Upper lobe of right lung (tissue), 1 donor: Measurements from ENCODE around the gene DGKZ. TPM values are rescaled to one million over a fixed set of nuclear protein-coding genes. Genes with fewer than 3 reads are reported as not detected.

ENCODE experiments used
- ATAC-seq: fragments of 200-7000 bp; cut with Tn5 transposase; one replicate; pipeline ENCODE4 v1.9.1; 2020; ENCODE audit warnings: mild to moderate bottlenecking, moderate library complexity
- DNase-seq: peaks from one replicate; pipeline ENCODE4 v3.0.0-alpha.2; 2020
- H3K27ac ChIP-seq: fragments of 200-600 bp; one replicate; pipeline ENCODE4 v1.8.0; 2022
- H3K27me3 ChIP-seq: fragments of 200-600 bp; one replicate; pipeline ENCODE4 v1.8.0; 2022; ENCODE audit warnings: mild to moderate bottlenecking
- H3K36me3 ChIP-seq: fragments of 200-600 bp; one replicate; pipeline ENCODE4 v1.8.0; 2022
- H3K4me1 ChIP-seq: fragments of 200-600 bp; one replicate; pipeline ENCODE4 v1.8.0; 2022
- H3K4me3 ChIP-seq: fragments of 200-600 bp; one replicate; pipeline ENCODE4 v1.8.0; 2022; ENCODE audit warnings: mild to moderate bottlenecking
- H3K9me3 ChIP-seq: fragments of 200-600 bp; one replicate; pipeline ENCODE4 v1.8.0; 2022
- intact Hi-C: fragments of 100-400 bp; cut with DNase I; formaldehyde crosslinking; loops from one replicate; pipeline ENCODE4 v1.11.0; 2022
- total RNA-seq: library from RNA; stranded (reverse); fragmentation: NEBNext Ultra II Directional; extraction: Animal tissue kit (Norgen Biotek cat#: 25700); gene quantifications from one replicate; pipeline ENCODE4 v1.2.1, GENCODE V29; 2021
- TF ChIP-seq, protein P1 (sequence below): fragments of 200-600 bp; IDR thresholded peaks from one replicate; pipeline ENCODE4 v1.8.0; 2022; ENCODE audit warnings: antibody characterized with exemption
- donor health status: DM: no; HTN: yes; CAD: no; lungs with severe emphysema.

DGKZ gene
- total RNA-seq, 1 donor from 2014 or later = 50.4 TPM

DNA sequence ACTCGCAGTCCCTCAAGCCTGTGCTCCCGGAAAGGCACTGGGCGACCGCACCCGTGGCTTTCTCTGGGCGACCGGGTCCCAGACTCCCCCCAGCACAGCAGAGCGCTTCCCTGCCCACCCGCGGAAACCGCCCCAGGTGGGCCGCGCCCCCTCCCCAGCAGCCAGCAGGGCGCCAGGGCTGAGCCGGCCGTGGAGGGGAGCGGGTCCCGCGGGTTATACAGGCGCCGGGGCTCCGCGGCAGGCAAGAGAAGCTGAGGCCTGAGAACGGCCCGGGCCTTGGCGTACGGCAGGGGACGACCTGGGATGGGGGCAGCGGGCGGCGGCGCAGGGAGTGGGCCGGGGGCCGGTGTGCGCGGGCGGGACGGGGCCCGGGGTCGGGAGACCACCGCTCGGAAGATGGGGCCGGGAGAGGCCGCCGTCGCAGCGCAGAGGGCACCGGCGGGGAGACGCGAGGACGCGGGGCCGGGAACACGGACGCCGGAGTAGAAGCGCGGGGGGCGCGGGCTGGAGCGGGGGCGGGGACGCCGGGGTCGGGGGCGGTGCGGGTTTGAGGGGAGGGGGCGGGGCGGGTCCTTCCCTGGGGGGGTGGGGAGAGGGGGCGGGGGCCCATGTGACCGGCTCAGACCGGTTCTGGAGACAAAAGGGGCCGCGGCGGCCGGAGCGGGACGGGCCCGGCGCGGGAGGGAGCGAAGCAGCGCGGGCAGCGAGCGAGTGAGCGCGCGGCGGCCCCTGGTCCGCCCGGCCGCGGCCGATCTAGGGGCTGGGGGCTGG is 34.0 kb downstream of the DGKZ start, which contains the start of gene MDK:
MDK (plus strand) TSS at position 622 of the 771 bp plus-strand sequence. CDS start 389 bp downstream, outside the sequence.
- intact Hi-C loops = no loop called here
- DNase-seq (no peak), ATAC-seq (peak; percentile 14)
- Histone ChIP-seq H3K9me3 (no peaks in the 10 kb centered on the region), H3K4me3 (peak within 1 kb of the TSS; percentile 67), H3K27me3 (peaks cover 9% of the 10 kb centered on the region), H3K4me1 (peaks cover 23% of the 10 kb centered on the region), H3K27ac (peak within 1 kb of the TSS; percentile 68), H3K36me3 (peaks cover 5% of the 10 kb centered on the region)
- TF ChIP-seq, protein P1, sequence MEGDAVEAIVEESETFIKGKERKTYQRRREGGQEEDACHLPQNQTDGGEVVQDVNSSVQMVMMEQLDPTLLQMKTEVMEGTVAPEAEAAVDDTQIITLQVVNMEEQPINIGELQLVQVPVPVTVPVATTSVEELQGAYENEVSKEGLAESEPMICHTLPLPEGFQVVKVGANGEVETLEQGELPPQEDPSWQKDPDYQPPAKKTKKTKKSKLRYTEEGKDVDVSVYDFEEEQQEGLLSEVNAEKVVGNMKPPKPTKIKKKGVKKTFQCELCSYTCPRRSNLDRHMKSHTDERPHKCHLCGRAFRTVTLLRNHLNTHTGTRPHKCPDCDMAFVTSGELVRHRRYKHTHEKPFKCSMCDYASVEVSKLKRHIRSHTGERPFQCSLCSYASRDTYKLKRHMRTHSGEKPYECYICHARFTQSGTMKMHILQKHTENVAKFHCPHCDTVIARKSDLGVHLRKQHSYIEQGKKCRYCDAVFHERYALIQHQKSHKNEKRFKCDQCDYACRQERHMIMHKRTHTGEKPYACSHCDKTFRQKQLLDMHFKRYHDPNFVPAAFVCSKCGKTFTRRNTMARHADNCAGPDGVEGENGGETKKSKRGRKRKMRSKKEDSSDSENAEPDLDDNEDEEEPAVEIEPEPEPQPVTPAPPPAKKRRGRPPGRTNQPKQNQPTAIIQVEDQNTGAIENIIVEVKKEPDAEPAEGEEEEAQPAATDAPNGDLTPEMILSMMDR = no peak

GRCh38 chr11:46381819-46382645 is 34.8 kb downstream of the DGKZ start:
- no peaks in the 10 kb centered on the region for H3K36me3 ChIP-seq
- DNase-seq (no peak), ATAC-seq (peak; percentile 1)
- intact Hi-C loops = no loop called here
- H3K9me3 ChIP-seq = no peaks in the 10 kb centered on the region
- H3K4me3 ChIP-seq = peak overlapping the region; percentile 67
- no peak overlapping the region for H3K27ac ChIP-seq
- H3K4me1 ChIP-seq = peaks cover 23% of the 10 kb centered on the region
- peaks cover 14% of the 10 kb centered on the region for H3K27me3 ChIP-seq
- TF ChIP-seq, protein P1 = no peak

DNA sequence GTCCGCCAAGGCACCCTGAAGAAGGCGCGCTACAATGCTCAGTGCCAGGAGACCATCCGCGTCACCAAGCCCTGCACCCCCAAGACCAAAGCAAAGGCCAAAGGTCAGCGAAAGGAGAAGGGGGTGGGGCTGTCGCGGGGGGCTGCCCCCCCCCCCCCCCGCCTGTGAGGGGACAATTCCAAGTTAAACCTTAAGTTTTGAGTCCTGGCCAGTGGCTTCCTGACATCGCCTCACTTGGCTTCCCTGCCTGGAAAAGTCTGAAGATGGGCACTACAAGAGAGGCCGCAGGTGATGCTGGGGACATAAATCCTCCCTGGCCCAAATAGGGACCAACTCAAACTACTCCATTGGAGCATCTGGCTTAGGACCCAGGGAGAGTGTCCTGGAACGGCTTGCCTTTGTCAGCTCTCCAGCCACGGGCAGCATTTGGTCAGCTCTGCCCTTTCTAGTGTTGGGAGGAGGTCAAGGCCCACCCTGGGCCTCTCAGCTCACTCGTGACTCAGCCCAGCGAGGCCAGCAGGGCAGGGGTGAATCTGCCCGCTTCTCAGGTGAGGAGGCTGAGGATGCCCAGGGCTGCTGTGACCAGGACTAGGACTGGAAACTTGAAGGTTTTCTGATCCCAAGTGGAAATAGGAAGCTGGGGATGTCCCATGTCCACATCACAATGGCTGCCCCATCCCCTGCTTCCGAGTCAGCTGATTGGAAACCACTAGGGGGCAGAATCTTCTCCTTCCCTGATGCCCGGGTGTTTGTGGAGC is 35.6 kb downstream of the DGKZ start:
- ATAC-seq (no peak), DNase-seq (no peak)
- intact Hi-C loops = no loop called here
- peaks cover 23% of the 10 kb centered on the region for H3K4me1 ChIP-seq
- TF ChIP-seq, protein P1 = peak; percentile 51
- peak overlapping the region; percentile 67 for H3K4me3 ChIP-seq
- peaks cover 22% of the 10 kb centered on the region for H3K27me3 ChIP-seq
- H3K36me3 ChIP-seq = no peaks in the 10 kb centered on the region
- no peaks in the 10 kb centered on the region for H3K9me3 ChIP-seq
- H3K27ac ChIP-seq = no peak overlapping the region

- no peaks in the 10 kb centered on the region for H3K9me3 ChIP-seq
- H3K4me3 ChIP-seq = no peak overlapping the region
- TF ChIP-seq, protein P1 = no peak
- H3K4me1 ChIP-seq = peaks cover 23% of the 10 kb centered on the region
- intact Hi-C loops = no loop called here
- no peak overlapping the region for H3K27ac ChIP-seq
- DNase-seq (no peak), ATAC-seq (no peak)
- no peaks in the 10 kb centered on the region for H3K36me3 ChIP-seq
- peaks cover 28% of the 10 kb centered on the region for H3K27me3 ChIP-seq
Observed at GRCh38 chr11:46383404-46383758, 36.1 kb downstream of the DGKZ start.

DNA sequence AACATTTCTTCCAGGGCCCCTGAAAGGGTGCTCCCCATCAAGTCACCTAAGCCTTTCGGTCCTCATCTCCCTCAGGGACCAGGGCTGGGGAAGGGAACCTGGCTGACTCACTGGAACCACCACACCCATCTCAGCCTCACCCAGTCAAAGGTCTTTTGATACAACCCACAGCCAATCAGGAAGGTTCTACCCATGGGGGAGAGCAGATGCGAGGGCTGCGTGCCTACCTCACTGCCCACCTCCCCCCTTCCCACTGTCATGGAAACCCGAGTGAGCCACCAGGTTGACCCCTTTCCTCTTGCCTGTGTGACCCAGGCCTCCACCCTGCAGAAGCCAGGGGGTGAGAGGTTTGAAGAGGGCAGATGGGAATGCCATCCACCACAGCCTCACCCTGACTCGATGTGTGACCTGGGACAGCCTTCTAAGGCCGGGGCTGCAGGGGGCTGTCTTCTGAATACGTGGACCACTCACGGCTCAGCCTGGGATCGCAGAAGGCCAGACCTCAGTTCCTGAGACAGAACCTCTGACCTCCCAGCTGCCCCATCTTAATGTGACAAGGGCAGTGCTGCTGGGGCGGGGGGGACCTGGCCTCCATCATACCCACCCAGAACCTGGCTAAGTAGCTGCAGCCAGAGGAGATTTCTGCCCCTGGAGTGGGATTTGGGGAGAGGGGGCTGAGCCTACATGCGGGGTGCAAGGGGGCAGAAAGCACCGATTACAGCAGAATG is 36.9 kb downstream of the DGKZ start:
- H3K4me3 ChIP-seq = no peak overlapping the region
- no peaks in the 10 kb centered on the region for H3K9me3 ChIP-seq
- H3K27ac ChIP-seq = no peak overlapping the region
- no peak for DNase-seq
- no peaks in the 10 kb centered on the region for H3K36me3 ChIP-seq
- H3K4me1 ChIP-seq = peaks cover 24% of the 10 kb centered on the region
- TF ChIP-seq, protein P1 = no peak
- ATAC-seq = no peak
- intact Hi-C loops = no loop called here
- peaks cover 35% of the 10 kb centered on the region for H3K27me3 ChIP-seq
